Right atrium auricular region (tissue), 2 donors: ENCODE measurements around the gene BPIFB6. TPM values are rescaled to one million over a fixed set of nuclear protein-coding genes. Genes with fewer than 3 reads are reported as not detected.

ENCODE experiments used
- DNase-seq: peaks from one replicate; pipeline ENCODE4 v3.0.0-alpha.2; 2019; ENCODE audit warnings: low spot score
- H3K27ac ChIP-seq, 2 donors: fragments of 200-600 bp; sonication (generic); 1 replicate in 1 of 2; 2 replicates in 1 of 2; pipeline ENCODE4 v1.5.1; 2016 to 2019
- H3K27me3 ChIP-seq, 2 donors: fragments of 200-600 bp; sonication (generic); one replicate each; pipeline versions ENCODE4 v1.5.1 to v1.6.0; 2017 to 2019
- H3K36me3 ChIP-seq: fragments of 200-600 bp; sonication (generic); one replicate; pipeline ENCODE4 v1.5.1; 2016
- H3K4me1 ChIP-seq, 2 donors: fragments of 200-600 bp; sonication (generic); one replicate each; pipeline versions ENCODE4 v1.5.1 to v1.6.0; 2017 to 2019
- H3K4me3 ChIP-seq, 2 donors: fragments of 200-600 bp; sonication (generic); 1 replicate in 1 of 2; 2 replicates in 1 of 2; pipeline ENCODE4 v1.5.1; 2017 to 2019; ENCODE audit warnings: mild to moderate bottlenecking in 1 of 2, moderate library complexity in 1 of 2
- H3K9me3 ChIP-seq, 2 donors: fragments of 200-600 bp; sonication (generic); one replicate each; pipeline ENCODE4 v1.5.1; 2019
- total RNA-seq, 2 donors: library from RNA; depleted of rRNA; stranded (reverse); fragments of >200 nt; gene quantifications; one replicate each; pipeline ENCODE4 v1.1.0, GENCODE V29; 2016
- TF ChIP-seq, protein P1 (sequence below), 2 donors: fragments of 200-600 bp; sonication (generic); IDR thresholded peaks; one replicate each; pipeline ENCODE4 v1.5.1; 2019; ENCODE audit warnings: antibody characterized with exemption in 2 of 2

Gene BPIFB6
- total RNA-seq, 2 donors from 2014 or later = not detected

DNA sequence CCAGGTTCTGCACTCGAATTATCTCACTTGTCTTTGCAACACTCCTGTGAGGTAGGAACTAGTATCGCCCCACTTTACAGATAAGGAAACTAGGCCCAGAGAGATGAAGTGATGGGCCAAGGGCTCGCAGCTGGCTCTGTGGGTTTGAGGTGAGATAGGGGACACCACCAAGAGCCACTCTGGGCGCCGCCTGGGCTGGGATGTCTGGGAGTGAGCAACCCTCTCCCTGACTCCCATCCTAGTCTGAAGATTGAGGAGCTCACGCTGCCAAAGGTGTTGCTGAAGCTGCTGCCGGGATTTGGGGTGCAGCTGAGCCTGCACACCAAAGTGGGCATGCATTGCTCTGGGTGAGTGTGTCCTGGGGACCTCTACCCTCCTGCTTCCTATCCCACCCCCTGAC, 27.7 kb downstream of the BPIFB6 start:
- DNase-seq = no peak
- Histone ChIP-seq H3K36me3 (no peaks in the 10 kb centered on the region), H3K9me3 (no peaks in the 10 kb centered on the region), H3K27ac (no peak overlapping the region), H3K4me3 (no peak overlapping the region), H3K4me1 (no peaks in the 10 kb centered on the region), H3K27me3 (no peaks in the 10 kb centered on the region)
- TF ChIP-seq, protein P1, sequence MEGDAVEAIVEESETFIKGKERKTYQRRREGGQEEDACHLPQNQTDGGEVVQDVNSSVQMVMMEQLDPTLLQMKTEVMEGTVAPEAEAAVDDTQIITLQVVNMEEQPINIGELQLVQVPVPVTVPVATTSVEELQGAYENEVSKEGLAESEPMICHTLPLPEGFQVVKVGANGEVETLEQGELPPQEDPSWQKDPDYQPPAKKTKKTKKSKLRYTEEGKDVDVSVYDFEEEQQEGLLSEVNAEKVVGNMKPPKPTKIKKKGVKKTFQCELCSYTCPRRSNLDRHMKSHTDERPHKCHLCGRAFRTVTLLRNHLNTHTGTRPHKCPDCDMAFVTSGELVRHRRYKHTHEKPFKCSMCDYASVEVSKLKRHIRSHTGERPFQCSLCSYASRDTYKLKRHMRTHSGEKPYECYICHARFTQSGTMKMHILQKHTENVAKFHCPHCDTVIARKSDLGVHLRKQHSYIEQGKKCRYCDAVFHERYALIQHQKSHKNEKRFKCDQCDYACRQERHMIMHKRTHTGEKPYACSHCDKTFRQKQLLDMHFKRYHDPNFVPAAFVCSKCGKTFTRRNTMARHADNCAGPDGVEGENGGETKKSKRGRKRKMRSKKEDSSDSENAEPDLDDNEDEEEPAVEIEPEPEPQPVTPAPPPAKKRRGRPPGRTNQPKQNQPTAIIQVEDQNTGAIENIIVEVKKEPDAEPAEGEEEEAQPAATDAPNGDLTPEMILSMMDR (IDR thresholded peaks at IDR 0.05) = no peak

DNA sequence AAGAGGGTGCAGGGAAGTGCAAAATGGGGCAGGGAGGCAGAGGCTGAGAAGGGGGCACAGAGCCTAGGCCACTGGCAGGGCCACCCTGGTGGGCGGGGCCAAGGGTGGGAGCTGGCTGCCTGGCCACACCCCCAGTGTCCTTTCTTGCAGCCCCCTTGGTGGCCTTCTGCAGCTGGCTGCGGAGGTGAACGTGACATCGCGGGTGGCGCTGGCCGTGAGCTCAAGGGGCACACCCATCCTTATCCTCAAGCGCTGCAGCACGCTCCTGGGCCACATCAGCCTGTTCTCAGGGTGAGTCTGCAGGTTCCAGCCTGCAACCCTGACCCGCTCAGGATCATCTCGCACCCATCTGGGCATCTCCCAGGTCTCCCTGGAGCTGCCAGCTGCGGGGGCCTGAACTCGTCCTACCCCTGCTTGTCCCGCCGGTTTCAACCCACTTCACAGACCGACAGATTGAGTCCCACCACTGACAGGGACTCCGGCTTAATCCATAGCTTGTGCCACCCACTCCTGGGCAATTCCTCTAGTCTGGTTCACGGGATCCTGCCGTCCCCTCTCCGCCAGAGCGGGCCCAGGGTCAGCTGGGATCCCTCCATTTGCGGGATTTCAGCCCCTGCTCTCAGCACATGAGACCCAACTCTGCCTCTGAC, 28.4 kb downstream of the BPIFB6 start:
- H3K4me3 ChIP-seq = no peak overlapping the region
- TF ChIP-seq, protein P1 (IDR thresholded peaks at IDR 0.05) = no peak
- DNase-seq = no peak
- H3K27ac ChIP-seq = no peak overlapping the region
- H3K4me1 ChIP-seq = no peaks in the 10 kb centered on the region
- H3K9me3 ChIP-seq = no peaks in the 10 kb centered on the region
- H3K27me3 ChIP-seq = no peaks in the 10 kb centered on the region
- no peaks in the 10 kb centered on the region for H3K36me3 ChIP-seq

DNA sequence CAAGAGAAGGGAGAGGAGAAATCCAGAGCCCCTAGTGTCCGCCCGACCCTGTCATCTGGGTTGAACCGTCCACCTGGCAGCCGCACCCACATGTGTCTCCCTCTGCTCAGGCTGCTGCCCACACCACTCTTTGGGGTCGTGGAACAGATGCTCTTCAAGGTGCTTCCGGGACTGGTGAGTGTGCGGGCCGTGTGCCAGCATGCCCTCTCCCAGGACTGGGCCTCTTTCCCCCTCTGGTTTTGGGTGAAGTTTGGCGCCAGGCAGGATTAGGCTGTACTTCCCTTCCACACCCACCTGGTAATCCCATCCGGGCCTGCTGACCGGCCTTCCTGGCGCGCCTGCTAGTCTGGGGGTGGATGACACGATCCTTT, 30.2 kb downstream of the BPIFB6 start:
- no peak overlapping the region for H3K4me3 ChIP-seq
- H3K36me3 ChIP-seq = no peaks in the 10 kb centered on the region
- TF ChIP-seq, protein P1 (IDR thresholded peaks at IDR 0.05) = no peak
- H3K4me1 ChIP-seq = no peaks in the 10 kb centered on the region
- no peaks in the 10 kb centered on the region for H3K27me3 ChIP-seq
- no peaks in the 10 kb centered on the region for H3K9me3 ChIP-seq
- H3K27ac ChIP-seq = no peak overlapping the region
- DNase-seq = no peak

DNA sequence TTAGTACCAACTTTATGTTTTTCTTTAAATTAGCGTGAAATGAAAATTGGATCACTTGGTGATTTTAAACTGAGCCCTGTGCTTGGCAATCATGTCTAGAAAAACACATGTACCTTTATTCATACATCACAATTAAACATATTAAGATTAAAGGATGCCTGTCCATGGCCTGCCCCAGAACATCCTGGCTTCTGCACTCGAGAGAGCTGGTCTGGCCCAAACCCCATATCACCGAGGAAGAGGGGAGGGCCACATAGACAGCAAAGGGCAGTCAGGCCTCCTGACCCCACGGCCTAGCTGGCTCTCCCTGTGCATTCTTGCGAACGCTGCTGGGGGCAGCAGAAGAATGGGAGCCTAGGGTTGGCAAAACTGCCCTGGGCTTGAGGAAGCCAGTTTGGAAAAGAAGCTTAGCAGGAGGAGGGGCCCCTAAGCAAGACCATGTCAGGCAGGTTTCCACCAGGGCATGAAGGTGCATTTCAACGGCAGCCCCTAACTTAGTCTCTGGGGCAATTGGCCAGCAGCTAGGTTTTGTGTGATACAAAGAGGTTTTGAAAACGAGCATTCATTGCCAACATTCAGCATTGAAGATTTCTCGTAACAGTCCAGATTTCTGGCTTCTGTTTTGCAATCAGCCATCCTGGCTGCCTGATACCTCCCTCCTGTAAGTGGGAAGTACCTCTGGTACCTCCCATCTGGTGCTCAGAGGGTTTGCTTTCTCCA, 30.8 kb downstream of the BPIFB6 start:
- TF ChIP-seq, protein P1 (IDR thresholded peaks at IDR 0.05) = no peak
- Histone ChIP-seq H3K9me3 (no peaks in the 10 kb centered on the region), H3K4me1 (no peaks in the 10 kb centered on the region), H3K27me3 (no peaks in the 10 kb centered on the region), H3K36me3 (no peaks in the 10 kb centered on the region), H3K4me3 (no peak overlapping the region), H3K27ac (no peak overlapping the region)
- no peak for DNase-seq

DNA sequence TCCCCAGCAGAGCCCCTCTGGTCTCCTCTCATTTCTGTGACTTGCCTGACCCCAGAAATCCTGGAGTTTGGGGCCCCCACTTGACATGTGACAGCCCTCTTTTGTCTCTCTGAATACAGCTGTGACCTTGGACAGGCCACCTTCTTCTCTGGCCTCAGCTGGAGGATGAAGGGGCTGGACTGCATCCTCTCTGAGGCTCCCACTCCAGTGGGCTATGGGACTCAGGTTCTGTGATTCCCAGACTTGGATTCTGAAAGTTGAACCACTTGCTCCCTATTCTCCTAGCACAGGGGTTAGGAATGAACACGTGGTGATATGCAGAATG, 31.3 kb downstream of the BPIFB6 start:
- no peaks in the 10 kb centered on the region for H3K4me1 ChIP-seq
- no peak for DNase-seq
- TF ChIP-seq, protein P1 (IDR thresholded peaks at IDR 0.05) = no peak
- no peak overlapping the region for H3K4me3 ChIP-seq
- no peaks in the 10 kb centered on the region for H3K36me3 ChIP-seq
- no peaks in the 10 kb centered on the region for H3K9me3 ChIP-seq
- no peak overlapping the region for H3K27ac ChIP-seq
- H3K27me3 ChIP-seq = no peaks in the 10 kb centered on the region

DNA sequence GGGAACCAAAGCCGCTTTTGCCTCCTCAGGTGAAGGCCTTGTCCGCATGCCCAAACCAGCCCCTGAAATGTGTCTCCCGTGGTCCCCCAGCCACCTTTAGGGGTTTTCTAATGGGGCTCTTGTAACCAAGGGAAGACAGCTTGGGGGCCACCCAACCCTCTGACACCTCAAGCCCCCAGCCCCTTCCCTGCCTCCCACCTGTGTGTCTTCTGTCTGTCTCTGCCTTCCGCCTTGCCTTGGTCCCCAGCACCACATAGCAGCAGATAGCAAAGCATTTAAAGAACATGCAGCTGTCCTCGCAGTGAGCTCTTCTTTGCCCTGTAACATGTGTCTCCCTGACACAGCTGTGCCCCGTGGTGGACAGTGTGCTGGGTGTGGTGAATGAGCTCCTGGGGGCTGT, 31.8 kb downstream of the BPIFB6 start:
- H3K27ac ChIP-seq = no peak overlapping the region
- DNase-seq = no peak
- TF ChIP-seq, protein P1 (IDR thresholded peaks at IDR 0.05) = no peak

More for the DNA sequence above, 31.8 kb downstream of the BPIFB6 start:
- H3K36me3 ChIP-seq = no peaks in the 10 kb centered on the region
- H3K9me3 ChIP-seq = no peaks in the 10 kb centered on the region
- no peak overlapping the region for H3K4me3 ChIP-seq
- no peaks in the 10 kb centered on the region for H3K4me1 ChIP-seq
- H3K27me3 ChIP-seq = no peaks in the 10 kb centered on the region
